ENCODE results near the gene FHL2. TPM values are rescaled to one million over a fixed set of nuclear protein-coding genes. Genes with fewer than 3 reads are reported as not detected.

The FHL2 gene
- total and polyA plus RNA-seq, 9 donors: 300 to 1,049 (median 495) TPM

GRCh38 chr2:105324732-105325131, 74.1 kb downstream of the FHL2 start:
- Histone ChIP-seq H3K9me3 (no peaks in the 10 kb centered on the region), H3K27me3 (no peaks in the 10 kb centered on the region), H3K36me3 (no peaks in the 10 kb centered on the region), H3K4me1 (ENCODE audit: insufficient read depth) (peaks cover 4% of the 10 kb centered on the region), H3K4me3 (no peak overlapping the region), H3K27ac (no peak overlapping the region)
- no peak for DNase-seq
- intact Hi-C loops (cut with DNase I): no loop called here
- no peak for TF ChIP-seq POLR2A (IDR thresholded peaks at IDR 0.05)
- no peak for TF ChIP-seq EP300 (IDR thresholded peaks at IDR 0.05)
- TF ChIP-seq CTCF (IDR thresholded peaks at IDR 0.05): no peak
- WGBS, 3 donors: 76 to 90% (median 85%) methylated on average over 4 of the region's 4 CpGs

- Histone ChIP-seq H3K27ac (no peak overlapping the region), H3K4me3 (no peak overlapping the region), H3K9me3 (no peaks in the 10 kb centered on the region), H3K36me3 (no peaks in the 10 kb centered on the region), H3K4me1 (ENCODE audit: insufficient read depth) (peaks cover 4% of the 10 kb centered on the region), H3K27me3 (no peaks in the 10 kb centered on the region)
- intact Hi-C loops (cut with DNase I): no loop called here
- 87 to 91% (median 90%) methylated on average over 4 of the region's 4 CpGs for WGBS, 3 donors
- no peak for TF ChIP-seq POLR2A (IDR thresholded peaks at IDR 0.05)
- no peak for TF ChIP-seq CTCF (IDR thresholded peaks at IDR 0.05)
- no peak for TF ChIP-seq EP300 (IDR thresholded peaks at IDR 0.05)
- no peak for DNase-seq
These were observed 74.8 kb downstream of the FHL2 start for GRCh38 chr2:105324101-105324500.

- H3K9me3 ChIP-seq: no peaks in the 10 kb centered on the region
- no peak overlapping the region for H3K4me3 ChIP-seq
- no peaks in the 10 kb centered on the region for H3K36me3 ChIP-seq
- TF ChIP-seq CTCF (IDR thresholded peaks at IDR 0.05): no peak
- no peak for TF ChIP-seq EP300 (IDR thresholded peaks at IDR 0.05)
- no peak for TF ChIP-seq POLR2A (IDR thresholded peaks at IDR 0.05)
- intact Hi-C loops (cut with DNase I): no loop called here
- DNase-seq: no peak
- WGBS, 3 donors: 74 to 80% (median 80%) methylated on average over 5 of the region's 5 CpGs
- H3K27ac ChIP-seq: no peak overlapping the region
- H3K4me1 ChIP-seq (ENCODE audit: insufficient read depth): peaks cover 3% of the 10 kb centered on the region
- H3K27me3 ChIP-seq: no peaks in the 10 kb centered on the region
These were observed 75.7 kb downstream of the FHL2 start for GRCh38 chr2:105323111-105323510.

- H3K4me1 ChIP-seq (ENCODE audit: insufficient read depth): peaks cover 3% of the 10 kb centered on the region
- DNase-seq: no peak
- intact Hi-C loops (cut with DNase I): no loop called here
- H3K4me3 ChIP-seq: no peak overlapping the region
- no peaks in the 10 kb centered on the region for H3K9me3 ChIP-seq
- no peaks in the 10 kb centered on the region for H3K27me3 ChIP-seq
- TF ChIP-seq CTCF (IDR thresholded peaks at IDR 0.05) (no peak), EP300 (IDR thresholded peaks at IDR 0.05) (no peak), POLR2A (IDR thresholded peaks at IDR 0.05) (no peak)
- no peak overlapping the region for H3K27ac ChIP-seq
- 71 to 82% (median 81%) methylated on average over 3 of the region's 3 CpGs for WGBS, 3 donors
- H3K36me3 ChIP-seq: no peaks in the 10 kb centered on the region
These were observed 76.8 kb downstream of the FHL2 start for GRCh38 chr2:105321875-105322646.
